Measurements from ENCODE around the gene RFX5. TPM values are rescaled to one million over a fixed set of nuclear protein-coding genes. Genes with fewer than 3 reads are reported as not detected.

RFX5 gene
- total and polyA plus RNA-seq, 9 of the 15 experiments (the other 6 are each of a cell fraction or from before 2014, with no cell fraction given), result 3.8 to 48.2 (median 32.2) TPM

GRCh38 chr1:151372058-151372934 lies 25.2 kb upstream of the RFX5 start, which contains the start of gene SELENBP1 (continued):
- no peak for TF ChIP-seq ZNF354B (CRISPR knock-in tag; IDR thresholded peaks at IDR 0.05)
- TF ChIP-seq SUPT5H (IDR thresholded peaks at IDR 0.05), result peak; percentile 54
- TF ChIP-seq MAZ (CRISPR knock-in tag; conservative IDR thresholded peaks at IDR 0.05 in 1 of 2, IDR thresholded peaks at IDR 0.05 in 1 of 2), result peak; percentile 44 to 63; a peak in 3 of 4 replicates
- TF ChIP-seq ZNF766 (CRISPR knock-in tag; conservative IDR thresholded peaks at IDR 0.05), result no peak
- no peak for TF ChIP-seq NFXL1 (CRISPR knock-in tag; IDR thresholded peaks at IDR 0.05)
- TF ChIP-seq ZNF232 (CRISPR knock-in tag; IDR thresholded peaks at IDR 0.05), result no peak
- TF ChIP-seq KLF16 (IDR thresholded peaks at IDR 0.05), result no peak
- TF ChIP-seq BMI1 (IDR thresholded peaks at IDR 0.05; ENCODE audit: low read length), result no peak
- TF ChIP-seq KAT2B (IDR thresholded peaks at IDR 0.05; ENCODE audit: low read depth, low read length), result no peak
- peak; percentile 53 for TF ChIP-seq POLR2B (IDR thresholded peaks at IDR 0.05; ENCODE audit: low read depth, partially characterized antibody)
- TF ChIP-seq ZNF124 (CRISPR knock-in tag; IDR thresholded peaks at IDR 0.05), result no peak
- TF ChIP-seq FOXK2 (conservative IDR thresholded peaks at IDR 0.05 in 1 of 2, IDR thresholded peaks at IDR 0.05 in 1 of 2; ENCODE audit: low read depth in 2 of 2), result no peak; a peak in 1 of 4 replicates

Measured in K562 (cell line).